GM19372 (cell line): ENCODE results near the gene ZNF789.
"Not testable (repeated sequence)": the region's sequence is repeated elsewhere in the genome, so short reads cannot be mapped to it uniquely, and the experiment has no call there.

ENCODE experiments used
- ATAC-seq: cut with Tn5 transposase; IDR thresholded peaks from one replicate; pipeline ENCODE4 v1.9.1; 2021; ENCODE audit warnings: mild to moderate bottlenecking, low read depth, moderate library complexity; ENCODE audit not compliant: unreplicated experiment

The ZNF789 gene

DNA sequence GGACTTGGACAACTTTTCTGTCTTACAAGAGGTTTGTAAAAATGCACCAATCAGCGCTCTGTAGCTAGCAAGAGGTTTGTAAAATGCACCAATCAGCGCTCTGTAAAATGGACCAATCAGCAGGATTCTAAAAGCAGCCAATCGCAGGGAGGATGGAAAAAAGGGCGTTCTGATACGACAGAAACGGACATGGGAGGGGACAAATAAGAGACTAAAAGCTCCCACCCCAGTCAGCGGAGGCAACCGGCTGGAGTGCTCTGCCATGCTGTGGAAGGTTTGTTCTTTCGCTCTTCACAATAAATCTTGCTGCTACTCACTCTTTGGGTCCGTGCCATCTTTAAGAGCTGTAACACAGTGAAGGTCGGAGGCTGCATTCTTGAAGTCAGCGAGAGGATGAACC lies 28.5 kb downstream of the ZNF789 start:
- not testable (repeated sequence) for ATAC-seq

DNA sequence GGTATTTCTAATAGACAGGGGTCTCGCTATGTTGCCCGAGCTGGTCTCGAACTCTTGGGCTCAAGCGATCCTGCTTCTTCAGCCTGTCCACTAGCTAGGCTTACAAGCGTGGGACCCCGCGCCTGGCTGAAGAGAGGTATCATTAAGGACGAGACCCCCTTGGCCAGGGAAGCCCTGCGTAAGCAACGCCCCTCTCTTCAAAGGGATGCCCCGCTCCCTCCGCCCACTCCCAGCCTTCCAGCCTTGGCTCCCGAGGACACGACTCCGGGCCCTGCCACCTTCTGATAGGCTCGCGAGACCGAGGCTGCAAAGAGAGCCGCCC lies 31.6 kb downstream of the ZNF789 start:
- no peak for ATAC-seq

DNA sequence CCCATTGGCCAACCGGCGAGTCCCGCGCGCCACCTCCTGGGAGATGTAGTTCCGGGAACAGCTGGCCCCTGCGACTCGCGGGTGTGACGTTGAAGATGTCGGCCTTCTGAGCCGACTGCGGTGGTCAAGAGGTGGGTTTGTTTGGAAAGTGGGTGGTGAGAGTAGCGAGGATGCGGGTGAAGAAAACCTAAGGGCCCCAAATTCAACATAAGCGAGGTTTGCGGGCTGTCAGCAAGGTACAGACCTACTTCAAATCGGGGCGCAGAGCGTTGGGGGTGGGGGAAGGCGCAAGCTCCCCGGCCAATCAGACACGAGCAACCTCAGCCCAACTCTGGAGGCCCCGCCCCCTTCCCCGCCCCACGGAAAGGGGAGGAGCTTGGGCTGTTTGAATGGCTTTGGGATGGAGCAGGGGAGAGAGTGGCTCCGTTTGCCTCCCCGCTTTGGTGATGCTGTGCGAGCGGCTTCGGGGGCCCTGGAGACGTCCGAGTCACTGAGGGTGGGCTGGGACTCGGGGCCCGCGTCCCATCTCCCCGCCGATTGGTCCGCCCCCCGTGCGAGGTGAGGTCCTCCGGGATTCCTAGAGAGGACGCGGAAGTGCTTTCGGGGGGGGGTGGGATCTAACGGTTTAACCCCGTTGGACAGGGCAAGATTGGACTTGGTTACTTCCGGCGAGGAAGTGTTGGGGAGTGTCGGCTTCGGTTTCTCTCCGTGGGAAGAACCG lies 32.1 kb downstream of the ZNF789 start, which contains the start of gene ZKSCAN5:
ZKSCAN5 (plus strand) TSS at position 60 of the 721 bp plus-strand sequence. CDS start 1,383 bp downstream, outside the sequence.
- ATAC-seq, result peak; percentile 76

DNA sequence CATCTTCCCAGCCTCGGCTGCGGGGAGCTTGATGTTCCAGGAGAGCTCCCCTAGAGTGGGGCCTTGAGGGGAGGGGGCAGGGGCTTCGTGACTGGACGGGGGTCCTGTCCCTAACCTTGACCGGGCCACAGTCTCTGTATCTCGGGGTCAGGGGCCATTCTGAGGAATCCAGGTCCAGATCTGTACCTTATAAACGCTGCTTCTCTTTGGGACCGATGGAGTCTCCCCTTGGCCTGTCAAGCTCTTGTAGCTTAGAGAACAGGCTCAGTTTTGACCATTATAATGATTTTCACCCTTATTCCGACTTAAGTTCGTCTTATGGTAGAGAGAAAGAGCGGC lies 32.6 kb downstream of the ZNF789 start:
- ATAC-seq, result peak; percentile 0

DNA sequence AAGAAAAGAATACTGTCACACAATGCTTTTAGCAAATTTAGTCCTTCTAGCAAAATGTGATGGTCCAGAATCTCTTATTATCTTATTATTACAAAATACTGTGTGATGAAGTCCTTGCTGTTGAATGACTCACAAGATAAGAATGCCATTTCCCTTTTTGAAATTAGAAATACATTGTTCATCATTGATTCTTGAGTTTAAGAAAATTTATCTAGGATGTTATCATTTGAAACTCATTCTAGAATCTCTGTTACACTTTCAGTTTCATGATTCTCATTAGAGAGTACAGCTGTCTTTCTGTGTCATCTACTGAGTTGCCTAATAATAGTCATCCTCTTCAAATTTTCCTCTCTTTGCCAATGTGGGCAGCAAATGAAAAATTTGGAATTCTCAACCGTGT lies 41.4 kb downstream of the ZNF789 start:
- ATAC-seq, result no peak

DNA sequence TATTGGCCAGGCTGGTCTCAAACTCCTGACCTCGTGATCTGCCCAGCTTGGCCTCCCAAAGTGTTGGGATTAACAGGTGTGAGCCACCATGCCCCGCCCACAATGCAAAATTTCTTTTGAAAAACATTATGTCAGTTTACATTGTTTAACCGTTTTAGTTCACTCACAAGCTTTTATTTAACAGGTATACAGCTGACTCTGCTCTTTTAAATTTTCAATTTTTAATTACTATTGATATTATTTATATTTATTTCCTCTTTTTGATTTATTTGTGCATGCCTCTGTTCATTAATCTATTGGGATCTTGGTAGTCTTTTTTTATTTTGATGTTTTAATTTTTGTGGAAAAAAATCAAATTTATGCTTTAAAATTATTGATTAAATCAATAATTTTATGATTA lies 48.7 kb downstream of the ZNF789 start:
- no peak for ATAC-seq

DNA sequence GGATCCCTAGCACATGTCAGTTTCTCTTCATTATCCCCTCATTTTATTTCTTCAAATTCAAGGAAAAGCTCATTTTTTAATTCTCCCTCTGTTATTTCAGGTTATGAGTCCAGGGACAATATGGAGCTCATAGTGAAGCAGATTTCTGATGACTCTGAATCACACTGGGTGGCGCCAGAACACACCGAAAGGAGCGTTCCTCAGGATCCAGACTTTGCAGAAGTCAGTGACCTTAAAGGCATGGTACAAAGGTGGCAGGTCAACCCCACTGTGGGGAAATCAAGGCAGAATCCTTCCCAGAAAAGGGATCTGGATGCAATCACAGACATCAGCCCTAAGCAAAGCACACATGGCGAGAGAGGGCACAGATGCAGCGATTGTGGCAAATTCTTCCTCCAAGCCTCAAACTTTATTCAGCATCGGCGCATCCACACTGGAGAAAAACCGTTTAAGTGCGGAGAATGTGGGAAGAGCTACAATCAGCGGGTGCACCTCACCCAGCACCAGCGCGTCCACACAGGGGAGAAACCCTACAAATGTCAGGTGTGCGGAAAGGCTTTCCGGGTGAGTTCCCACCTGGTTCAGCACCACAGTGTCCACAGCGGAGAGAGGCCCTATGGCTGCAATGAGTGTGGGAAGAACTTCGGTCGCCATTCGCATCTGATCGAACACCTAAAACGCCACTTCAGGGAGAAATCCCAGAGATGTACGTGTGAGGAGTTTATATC lies 53.2 kb downstream of the ZNF789 start:
- no peak for ATAC-seq

DNA sequence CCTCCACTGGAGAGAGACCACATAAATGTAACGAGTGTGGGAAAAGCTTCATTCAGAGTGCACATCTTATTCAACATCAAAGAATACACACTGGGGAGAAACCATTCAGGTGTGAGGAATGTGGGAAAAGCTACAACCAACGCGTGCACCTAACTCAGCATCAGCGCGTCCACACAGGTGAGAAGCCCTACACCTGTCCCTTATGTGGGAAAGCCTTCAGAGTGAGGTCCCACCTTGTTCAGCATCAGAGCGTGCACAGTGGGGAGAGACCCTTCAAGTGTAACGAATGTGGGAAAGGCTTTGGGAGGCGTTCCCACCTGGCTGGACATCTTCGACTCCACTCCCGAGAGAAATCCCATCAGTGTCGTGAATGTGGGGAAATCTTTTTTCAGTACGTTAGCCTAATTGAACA lies 58.7 kb downstream of the ZNF789 start:
- ATAC-seq, result no peak

DNA sequence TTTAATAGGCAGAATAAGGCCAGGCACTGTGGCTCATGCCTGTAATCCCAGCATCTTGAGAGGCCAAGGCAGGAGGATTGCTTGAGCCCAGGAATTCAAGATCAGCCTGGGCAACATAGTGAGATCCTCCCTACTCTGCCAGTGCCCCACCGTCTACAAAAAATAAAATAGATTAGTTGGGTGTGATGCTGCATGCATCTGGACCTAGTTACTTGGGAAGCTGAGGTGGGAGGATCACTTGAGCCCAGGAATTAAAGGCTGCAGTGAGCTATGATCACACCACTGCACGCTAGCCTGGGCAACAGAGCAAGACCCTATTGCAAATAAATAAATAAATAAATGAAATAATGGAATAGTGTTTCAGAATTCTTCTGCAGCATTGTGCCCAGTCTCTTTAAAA lies 63.0 kb downstream of the ZNF789 start:
- ATAC-seq, result no peak
